GM12864 (cell line): ENCODE measurements around the gene CPED1.

Experiments used
- DNase-seq: peaks from one replicate; pipeline ENCODE4 v3.0.0-alpha.2; 2011; ENCODE audit warnings: low read depth
- H3K4me3 ChIP-seq: 2 replicates; pipeline ENCODE4 v1.5.1; 2011; ENCODE audit warnings: mild to moderate bottlenecking, low read depth, low read length, control low read depth
- CTCF ChIP-seq: IDR thresholded peaks from 2 replicates; pipeline ENCODE4 v1.5.1; 2011; ENCODE audit warnings: low read depth, mild to moderate bottlenecking, moderate library complexity, low read length, control low read depth, inconsistent platforms; ENCODE audit errors: missing control alignments

Gene CPED1

GRCh38 chr7:121008816-121009215, 20.3 kb downstream of the CPED1 start:
- TF ChIP-seq CTCF, result no peak
- H3K4me3 ChIP-seq, result no peak overlapping the region
- DNase-seq, result no peak

GRCh38 chr7:121011401-121011800, 22.9 kb downstream of the CPED1 start:
- no peak for TF ChIP-seq CTCF
- no peak for DNase-seq
- H3K4me3 ChIP-seq, result no peak overlapping the region

GRCh38 chr7:121012170-121012874, 23.8 kb downstream of the CPED1 start:
- no peak for TF ChIP-seq CTCF
- no peak overlapping the region for H3K4me3 ChIP-seq
- no peak for DNase-seq

- no peak for DNase-seq
- no peak overlapping the region for H3K4me3 ChIP-seq
- TF ChIP-seq CTCF, result no peak
These were observed 24.4 kb downstream of the CPED1 start for GRCh38 chr7:121012919-121013318.

GRCh38 chr7:121015560-121015959, 27.0 kb downstream of the CPED1 start:
- TF ChIP-seq CTCF, result no peak
- no peak for DNase-seq

GRCh38 chr7:121016966-121017365, 28.5 kb downstream of the CPED1 start:
- H3K4me3 ChIP-seq, result no peak overlapping the region
- no peak for DNase-seq
- no peak for TF ChIP-seq CTCF

More at GRCh38 chr7:121015560-121015959, 27.0 kb downstream of the CPED1 start:
- no peak overlapping the region for H3K4me3 ChIP-seq

GRCh38 chr7:121017586-121017985, 29.1 kb downstream of the CPED1 start:
- TF ChIP-seq CTCF, result no peak
- no peak overlapping the region for H3K4me3 ChIP-seq
- DNase-seq, result no peak
